CD4-positive, alpha-beta T cell treated with Interleukin-15 for 4 hours (primary cell): ENCODE data around the gene ATG10.
"Not testable (repeated sequence)": the region's sequence is repeated elsewhere in the genome, so short reads cannot be mapped to it uniquely, and the experiment has no call there.

ENCODE experiments used
- DNase-seq: peaks from one replicate; pipeline ENCODE4 v3.0.0-alpha.2; 2020; ENCODE audit warnings: low spot score

Gene ATG10

GRCh38 chr5:82057051-82057450 is 85.2 kb downstream of the ATG10 start:
- DNase-seq: no peak

GRCh38 chr5:82058710-82059109 is 86.9 kb downstream of the ATG10 start:
- DNase-seq: no peak

- no peak for DNase-seq
Observed at GRCh38 chr5:82066791-82067190, 95.0 kb downstream of the ATG10 start.

GRCh38 chr5:82068042-82068441 is 96.2 kb downstream of the ATG10 start:
- DNase-seq: not testable (repeated sequence)

- no peak for DNase-seq
Observed at GRCh38 chr5:82068723-82069122, 96.9 kb downstream of the ATG10 start.

- no peak for DNase-seq
Observed at GRCh38 chr5:82072138-82072537, 100.3 kb downstream of the ATG10 start.

GRCh38 chr5:82073179-82073578 is 101.4 kb downstream of the ATG10 start:
- DNase-seq: no peak

GRCh38 chr5:82074950-82075349 is 103.1 kb downstream of the ATG10 start:
- no peak for DNase-seq

GRCh38 chr5:82077496-82077895 is 105.7 kb downstream of the ATG10 start:
- DNase-seq: no peak

- DNase-seq: no peak
Observed at GRCh38 chr5:82091617-82092016, 119.8 kb downstream of the ATG10 start.

- DNase-seq: no peak
Observed at GRCh38 chr5:82095536-82095935, 123.7 kb downstream of the ATG10 start.

GRCh38 chr5:82096249-82096648 is 124.4 kb downstream of the ATG10 start:
- no peak for DNase-seq

GRCh38 chr5:82100303-82101077 is 128.7 kb downstream of the ATG10 start:
- peak; percentile 1 for DNase-seq

GRCh38 chr5:82104872-82105271 is 133.0 kb downstream of the ATG10 start:
- DNase-seq: no peak

GRCh38 chr5:82105457-82105856 is 133.6 kb downstream of the ATG10 start:
- DNase-seq: no peak

GRCh38 chr5:82106207-82106606 is 134.4 kb downstream of the ATG10 start:
- DNase-seq: no peak

- DNase-seq: no peak
Observed at GRCh38 chr5:82106756-82107155, 134.9 kb downstream of the ATG10 start.

- DNase-seq: no peak
Observed at GRCh38 chr5:82107267-82107666, 135.4 kb downstream of the ATG10 start.

- DNase-seq: no peak
Observed at GRCh38 chr5:82109013-82109412, 137.2 kb downstream of the ATG10 start.

GRCh38 chr5:82109915-82110314 is 138.1 kb downstream of the ATG10 start:
- DNase-seq: not testable (repeated sequence)

- DNase-seq: no peak
Observed at GRCh38 chr5:82111191-82111590, 139.4 kb downstream of the ATG10 start.

GRCh38 chr5:82115858-82116257 is 144.0 kb downstream of the ATG10 start:
- no peak for DNase-seq

- DNase-seq: no peak
Observed at GRCh38 chr5:82119889-82120288, 148.1 kb downstream of the ATG10 start.

- no peak for DNase-seq
Observed at GRCh38 chr5:82129723-82130285, 158.0 kb downstream of the ATG10 start.
